Activated T-helper 1 cell treated with Interleukin-2 at 50 U/mL for 16 hours (primary cell): ENCODE results near the gene TMEM139.

Experiments used
- DNase-seq: peaks from one replicate; pipeline ENCODE4 v3.0.0-alpha.2; 2020; ENCODE audit warnings: low read depth

Gene TMEM139

GRCh38 chr7:143325240-143325639 is 40.5 kb downstream of the TMEM139 start:
- DNase-seq = no peak

GRCh38 chr7:143327903-143328302 is 43.1 kb downstream of the TMEM139 start:
- DNase-seq = no peak

- no peak for DNase-seq
These were observed 44.9 kb downstream of the TMEM139 start for GRCh38 chr7:143329471-143330170.

GRCh38 chr7:143331179-143331801 is 46.5 kb downstream of the TMEM139 start:
- DNase-seq = no peak

GRCh38 chr7:143334244-143334643 is 49.5 kb downstream of the TMEM139 start:
- no peak for DNase-seq

- DNase-seq = no peak
These were observed 52.5 kb downstream of the TMEM139 start for GRCh38 chr7:143337216-143337615.
